SK-N-MC (cell line): ENCODE measurements around the gene HSPH1.

Experiments
- EZH2 ChIP-seq: fragments of 200-600 bp; sonication (generic); IDR thresholded peaks from one replicate; pipeline ENCODE4 v1.6.1; 2017; ENCODE audit warnings: antibody characterized with exemption
- POLR2AphosphoS5 ChIP-seq: IDR thresholded peaks from 2 replicates; pipeline ENCODE4 v1.6.1; 2012; ENCODE audit warnings: mild to moderate bottlenecking, low read depth, low read length, borderline replicate concordance

DNA sequence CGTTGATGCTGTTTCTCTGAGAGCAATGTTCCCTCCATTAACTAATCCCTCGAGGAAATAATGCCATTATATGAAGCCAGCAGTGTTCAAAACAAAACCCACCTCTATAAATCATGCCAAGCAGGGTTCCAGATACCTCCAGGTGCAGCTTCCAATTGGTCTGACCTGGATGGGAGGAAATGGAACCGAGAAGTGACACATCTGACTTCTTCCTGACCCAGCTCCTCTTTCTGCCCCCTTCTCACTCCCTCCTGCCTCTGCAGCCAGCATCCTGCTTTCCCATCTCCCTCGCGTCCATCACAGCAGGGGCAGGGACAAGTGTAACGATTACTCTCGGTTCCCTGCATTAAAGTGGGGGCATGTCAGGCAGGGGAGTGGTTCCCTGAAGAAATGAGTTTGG lies 37.5 kb downstream of the HSPH1 start:
- TF ChIP-seq EZH2: no peak
- no peak for TF ChIP-seq POLR2AphosphoS5
